ENCODE results near the gene COQ10A. TPM values are rescaled to one million over a fixed set of nuclear protein-coding genes. Genes with fewer than 3 reads are reported as not detected.
"Not testable (repeated sequence)": the region's sequence is repeated elsewhere in the genome, so short reads cannot be mapped to it uniquely, and the experiment has no call there.

COQ10A gene
- total RNA-seq, 6 experiments from 2014 or later, result 5.5 to 25.1 (median 13.0) TPM

GRCh38 chr12:56267443-56268071 lies 815 bp downstream of the COQ10A start:
- peak overlapping the region; percentile 72 to 83 (median 80) for H3K4me3 ChIP-seq
- intact Hi-C loops (cut with DNase I), result no loop called here
- TF ChIP-seq, protein P1, sequence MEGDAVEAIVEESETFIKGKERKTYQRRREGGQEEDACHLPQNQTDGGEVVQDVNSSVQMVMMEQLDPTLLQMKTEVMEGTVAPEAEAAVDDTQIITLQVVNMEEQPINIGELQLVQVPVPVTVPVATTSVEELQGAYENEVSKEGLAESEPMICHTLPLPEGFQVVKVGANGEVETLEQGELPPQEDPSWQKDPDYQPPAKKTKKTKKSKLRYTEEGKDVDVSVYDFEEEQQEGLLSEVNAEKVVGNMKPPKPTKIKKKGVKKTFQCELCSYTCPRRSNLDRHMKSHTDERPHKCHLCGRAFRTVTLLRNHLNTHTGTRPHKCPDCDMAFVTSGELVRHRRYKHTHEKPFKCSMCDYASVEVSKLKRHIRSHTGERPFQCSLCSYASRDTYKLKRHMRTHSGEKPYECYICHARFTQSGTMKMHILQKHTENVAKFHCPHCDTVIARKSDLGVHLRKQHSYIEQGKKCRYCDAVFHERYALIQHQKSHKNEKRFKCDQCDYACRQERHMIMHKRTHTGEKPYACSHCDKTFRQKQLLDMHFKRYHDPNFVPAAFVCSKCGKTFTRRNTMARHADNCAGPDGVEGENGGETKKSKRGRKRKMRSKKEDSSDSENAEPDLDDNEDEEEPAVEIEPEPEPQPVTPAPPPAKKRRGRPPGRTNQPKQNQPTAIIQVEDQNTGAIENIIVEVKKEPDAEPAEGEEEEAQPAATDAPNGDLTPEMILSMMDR (IDR thresholded peaks at IDR 0.05), result no peak
- TF ChIP-seq POLR2A (IDR thresholded peaks at IDR 0.05), result no peak
- peaks cover 0 to 37% (median 5%) of the 10 kb centered on the region in 4 donors for H3K4me1 ChIP-seq
- H3K27me3 ChIP-seq, result no peaks in the 10 kb centered on the region
- H3K36me3 ChIP-seq, result peaks cover 0 to 19% (median 2%) of the 10 kb centered on the region in 4 donors
- ATAC-seq (peak; percentile 64 to 78 (median 75)), DNase-seq (peak; percentile 60 to 83 (median 83))
- peak overlapping the region; percentile 76 to 90 (median 86) for H3K27ac ChIP-seq
- no peaks in the 10 kb centered on the region for H3K9me3 ChIP-seq
- WGBS (ENCODE audit: insufficient coverage, low coverage, low lambda C conversion rate, missing lambda C conversion rate), result 20% methylated on average over 15 of the region's 21 CpGs

DNA sequence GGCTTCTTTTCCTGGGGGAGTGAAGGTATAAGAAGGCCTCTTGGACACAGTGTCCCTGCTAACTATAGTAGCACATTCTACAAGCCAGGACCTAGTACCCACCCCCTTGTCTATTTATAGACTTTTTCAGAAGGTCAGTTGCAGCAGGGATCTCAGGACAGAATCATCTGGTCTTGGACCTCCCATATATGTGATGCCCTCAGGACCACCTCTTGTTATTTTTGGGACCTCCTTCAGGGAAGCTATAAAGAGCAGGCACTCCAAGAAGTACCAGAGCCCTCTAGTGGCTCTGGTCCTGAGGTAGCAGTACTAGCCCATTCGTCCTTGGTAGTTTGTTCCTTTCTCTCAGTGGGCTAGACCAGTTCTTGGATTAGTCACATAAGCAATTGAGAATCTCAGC lies 4.3 kb downstream of the COQ10A start:
- WGBS (ENCODE audit: insufficient coverage, low coverage, low lambda C conversion rate, missing lambda C conversion rate), result 0% methylated on average over 1 of the region's 1 CpG
- TF ChIP-seq, protein P1 (IDR thresholded peaks at IDR 0.05), result peak in 3 of 4 donors; percentile 31 to 41 (median 38)
- no peak for TF ChIP-seq POLR2A (IDR thresholded peaks at IDR 0.05)
- Histone ChIP-seq H3K4me3 (no peak overlapping the region), H3K27ac (no peak overlapping the region), H3K9me3 (no peaks in the 10 kb centered on the region), H3K4me1 (peaks cover 0 to 45% (median 5%) of the 10 kb centered on the region in 4 donors), H3K27me3 (no peaks in the 10 kb centered on the region), H3K36me3 (peaks cover 4 to 50% (median 21%) of the 10 kb centered on the region in 4 donors)
- DNase-seq (no peak), ATAC-seq (no peak)
- intact Hi-C loops (cut with DNase I), result no loop called here

DNA sequence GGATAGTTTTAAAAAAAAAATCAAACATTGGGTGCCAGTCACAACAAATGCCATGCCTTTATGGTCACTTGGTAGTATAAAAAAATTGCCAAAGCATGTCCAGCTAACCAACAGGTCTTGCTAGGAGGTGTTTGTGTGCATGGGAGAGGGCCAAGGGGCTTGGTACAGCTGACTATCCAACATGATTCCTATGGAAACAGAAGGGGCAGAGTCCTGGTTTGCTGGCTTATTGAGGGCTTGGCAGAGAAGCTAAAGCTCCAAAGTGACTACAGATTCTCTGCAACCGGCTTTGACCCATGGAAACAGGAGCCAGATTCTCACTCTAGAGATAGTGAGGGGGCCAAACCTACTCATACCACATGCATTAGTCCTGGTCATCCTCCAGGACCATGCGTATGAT lies 5.7 kb downstream of the COQ10A start:
- peaks cover 0 to 39% (median 2%) of the 10 kb centered on the region in 4 donors for H3K4me1 ChIP-seq
- H3K27ac ChIP-seq; intact Hi-C loops (cut with DNase I); H3K4me3 ChIP-seq; H3K9me3 ChIP-seq; H3K27me3 ChIP-seq: not testable (repeated sequence)
- ATAC-seq, result peak; percentile 40 to 78 (median 72)
- H3K36me3 ChIP-seq, result peaks cover 6 to 64% (median 26%) of the 10 kb centered on the region in 4 donors
- peak in 1 of 3 donors; percentile 80 for DNase-seq
- 56% methylated on average over 1 of the region's 2 CpGs for WGBS (ENCODE audit: insufficient coverage, low coverage, low lambda C conversion rate, missing lambda C conversion rate)

DNA sequence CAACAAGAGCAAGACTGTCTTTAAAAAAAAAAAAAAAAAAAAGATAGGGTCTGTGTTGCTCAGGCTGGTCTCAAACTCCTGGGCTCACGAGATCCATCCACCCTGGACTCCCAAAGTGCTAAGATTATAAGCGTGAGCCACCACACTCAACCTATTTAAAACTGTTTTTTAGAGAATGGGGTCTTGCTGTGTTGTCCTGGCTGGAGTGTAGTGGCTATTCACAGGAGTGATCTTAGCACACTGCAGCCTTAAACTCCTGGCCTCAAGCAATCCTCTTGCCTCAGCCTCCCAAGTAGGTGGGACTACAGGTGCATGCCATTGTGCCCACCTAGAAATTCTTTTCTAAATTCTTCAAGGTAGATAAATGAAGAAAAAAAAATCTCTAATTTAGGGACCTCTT lies 7.6 kb downstream of the COQ10A start:
- H3K4me1 ChIP-seq, result peaks cover 0 to 40% (median 2%) of the 10 kb centered on the region in 4 donors
- DNase-seq (no peak), ATAC-seq (no peak)
- H3K27ac ChIP-seq, result no peak overlapping the region
- H3K27me3 ChIP-seq, result no peaks in the 10 kb centered on the region
- intact Hi-C loops (cut with DNase I), result no loop called here
- TF ChIP-seq, protein P1 (IDR thresholded peaks at IDR 0.05), result no peak
- TF ChIP-seq POLR2A (IDR thresholded peaks at IDR 0.05), result no peak
- H3K36me3 ChIP-seq, result peaks cover 6 to 82% (median 31%) of the 10 kb centered on the region in 4 donors
- 100% methylated on average over 2 of the region's 2 CpGs for WGBS (ENCODE audit: insufficient coverage, low coverage, low lambda C conversion rate, missing lambda C conversion rate)
- no peaks in the 10 kb centered on the region for H3K9me3 ChIP-seq
- H3K4me3 ChIP-seq, result no peak overlapping the region

DNA sequence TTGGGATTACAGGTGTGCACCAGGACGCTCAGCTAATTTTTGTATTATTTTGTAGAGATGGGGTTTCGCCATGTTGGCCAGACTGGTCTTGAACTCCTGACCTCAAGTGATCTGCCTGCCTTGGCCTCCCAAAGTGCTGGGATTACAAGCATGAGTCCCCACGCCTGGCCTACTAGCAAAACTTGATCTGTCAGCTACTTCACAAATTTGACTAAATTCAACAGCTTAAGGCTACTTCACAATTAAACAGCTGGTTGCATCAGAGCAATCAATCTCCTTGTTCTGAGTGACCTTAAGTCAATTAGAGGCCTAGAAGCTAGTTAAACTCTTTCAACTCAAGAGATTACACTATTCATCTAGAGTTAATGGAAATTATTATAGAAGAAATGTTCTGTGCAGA lies 12.2 kb downstream of the COQ10A start:
- DNase-seq, result no peak
- 70% methylated on average over 2 of the region's 3 CpGs for WGBS (ENCODE audit: insufficient coverage, low coverage, low lambda C conversion rate, missing lambda C conversion rate)
- Histone ChIP-seq H3K27ac (no peak overlapping the region), H3K4me3 (no peak overlapping the region), H3K27me3 (no peaks in the 10 kb centered on the region), H3K36me3 (peaks cover 12 to 91% (median 55%) of the 10 kb centered on the region in 4 donors), H3K4me1 (peaks cover 0 to 34% (median 5%) of the 10 kb centered on the region in 4 donors), H3K9me3 (no peaks in the 10 kb centered on the region)
- no peak for ATAC-seq
- intact Hi-C loops (cut with DNase I), result no loop called here
- no peak for TF ChIP-seq POLR2A (IDR thresholded peaks at IDR 0.05)
- TF ChIP-seq, protein P1 (IDR thresholded peaks at IDR 0.05), result no peak

Data from right lobe of liver (tissue), 6 donors.